Kidney epithelial cell (primary cell): ENCODE data around the gene SYT14. TPM values are rescaled to one million over a fixed set of nuclear protein-coding genes. Genes with fewer than 3 reads are reported as not detected.

Source experiments
- DNase-seq: peaks from one replicate; pipeline ENCODE4 v3.0.0-alpha.2; 2010; ENCODE audit warnings: low read depth
- H3K27me3 ChIP-seq: 2 replicates; pipeline ENCODE4 v1.6.0; 2011; ENCODE audit warnings: low read length; ENCODE audit not compliant: control insufficient read depth, insufficient read depth
- H3K36me3 ChIP-seq: 2 replicates; pipeline ENCODE4 v1.5.1; 2011; ENCODE audit warnings: low read length; ENCODE audit not compliant: control insufficient read depth, insufficient read depth
- H3K4me3 ChIP-seq: 2 replicates; pipeline ENCODE4 v1.5.1; 2011; ENCODE audit warnings: low read depth, mild to moderate bottlenecking, control low read depth, low read length
- total RNA-seq: library from RNA; depleted of rRNA; stranded (reverse); fragments of >200 nt; gene quantifications from 2 replicates; pipeline ENCODE4 v1.2.3, GENCODE V29; 2015
- TF ChIP-seq, protein P1 (sequence below): IDR thresholded peaks from 2 replicates; pipeline ENCODE4 v1.5.1; 2011; ENCODE audit warnings: mild to moderate bottlenecking, moderate library complexity, low read length, control low read depth, inconsistent platforms; ENCODE audit not compliant: insufficient read depth, poor library complexity, severe bottlenecking

Gene SYT14
- total RNA-seq, 1 donor from 2014 or later = 32.6 TPM

- Histone ChIP-seq H3K4me3 (no peak overlapping the region), H3K36me3 (no peaks in the 10 kb centered on the region), H3K27me3 (no peaks in the 10 kb centered on the region)
- DNase-seq = no peak
- TF ChIP-seq, protein P1, sequence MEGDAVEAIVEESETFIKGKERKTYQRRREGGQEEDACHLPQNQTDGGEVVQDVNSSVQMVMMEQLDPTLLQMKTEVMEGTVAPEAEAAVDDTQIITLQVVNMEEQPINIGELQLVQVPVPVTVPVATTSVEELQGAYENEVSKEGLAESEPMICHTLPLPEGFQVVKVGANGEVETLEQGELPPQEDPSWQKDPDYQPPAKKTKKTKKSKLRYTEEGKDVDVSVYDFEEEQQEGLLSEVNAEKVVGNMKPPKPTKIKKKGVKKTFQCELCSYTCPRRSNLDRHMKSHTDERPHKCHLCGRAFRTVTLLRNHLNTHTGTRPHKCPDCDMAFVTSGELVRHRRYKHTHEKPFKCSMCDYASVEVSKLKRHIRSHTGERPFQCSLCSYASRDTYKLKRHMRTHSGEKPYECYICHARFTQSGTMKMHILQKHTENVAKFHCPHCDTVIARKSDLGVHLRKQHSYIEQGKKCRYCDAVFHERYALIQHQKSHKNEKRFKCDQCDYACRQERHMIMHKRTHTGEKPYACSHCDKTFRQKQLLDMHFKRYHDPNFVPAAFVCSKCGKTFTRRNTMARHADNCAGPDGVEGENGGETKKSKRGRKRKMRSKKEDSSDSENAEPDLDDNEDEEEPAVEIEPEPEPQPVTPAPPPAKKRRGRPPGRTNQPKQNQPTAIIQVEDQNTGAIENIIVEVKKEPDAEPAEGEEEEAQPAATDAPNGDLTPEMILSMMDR = no peak
These were observed 61.0 kb downstream of the SYT14 start for GRCh38 chr1:209999005-209999404.

DNA sequence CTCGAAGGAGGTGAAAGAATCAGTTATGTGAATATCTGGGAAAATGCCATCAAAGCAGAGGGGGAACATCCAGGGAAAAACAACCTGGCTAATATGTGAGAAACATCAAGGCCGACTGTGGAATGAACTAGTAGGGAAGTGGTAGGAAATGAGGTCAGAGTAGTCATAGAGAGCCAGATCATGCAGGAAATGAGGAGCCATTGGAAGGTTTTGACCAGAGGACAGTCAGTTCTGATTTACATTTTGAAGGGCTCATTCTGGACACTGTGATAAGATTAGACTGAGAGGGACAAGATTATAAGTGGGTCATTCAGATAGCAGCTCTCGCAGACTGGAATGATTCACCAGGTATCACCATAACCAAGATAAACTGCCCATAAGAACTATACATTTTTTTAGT lies 63.7 kb downstream of the SYT14 start:
- TF ChIP-seq, protein P1 = no peak
- H3K36me3 ChIP-seq = no peaks in the 10 kb centered on the region
- no peaks in the 10 kb centered on the region for H3K27me3 ChIP-seq
- H3K4me3 ChIP-seq = no peak overlapping the region
- DNase-seq = no peak

DNA sequence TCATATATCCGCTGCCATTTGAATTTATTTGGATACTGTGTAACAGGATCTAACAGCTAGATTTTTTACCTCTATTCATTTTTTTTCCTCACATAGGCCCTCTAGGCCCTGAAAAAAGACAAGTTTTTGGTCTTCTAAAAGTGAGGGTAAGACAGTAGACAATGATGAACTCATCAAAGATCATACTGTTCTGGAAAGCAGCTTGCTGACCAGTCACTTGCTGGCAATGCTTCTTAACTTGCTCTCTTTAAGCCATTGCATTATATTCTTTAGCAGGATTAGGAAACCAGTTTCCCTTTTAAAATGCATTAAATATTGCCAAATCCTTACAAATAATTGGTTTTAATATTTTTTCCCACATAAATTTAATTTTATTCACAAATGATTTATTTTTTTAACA lies 65.5 kb downstream of the SYT14 start:
- DNase-seq = no peak
- Histone ChIP-seq H3K4me3 (no peak overlapping the region), H3K36me3 (no peaks in the 10 kb centered on the region), H3K27me3 (no peaks in the 10 kb centered on the region)
- TF ChIP-seq, protein P1 = no peak

DNA sequence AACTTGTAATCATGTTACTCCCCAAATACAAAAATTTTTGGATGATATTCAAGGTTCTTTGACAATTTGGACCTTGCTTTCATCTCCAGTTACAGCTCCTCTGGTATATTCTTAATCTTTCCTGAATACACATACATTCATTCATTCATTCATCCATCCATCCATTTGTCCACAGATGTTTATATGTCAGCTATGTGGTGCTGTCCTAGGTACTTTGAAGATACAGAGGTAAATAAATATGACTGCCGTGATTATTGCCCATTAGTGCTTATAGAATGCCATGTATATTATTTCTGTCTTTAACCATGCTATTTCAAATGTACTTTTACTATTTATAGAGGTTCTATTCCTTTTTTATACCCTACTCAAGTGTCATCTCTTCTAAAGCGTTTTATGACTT lies 72.1 kb downstream of the SYT14 start:
- DNase-seq = no peak
- Histone ChIP-seq H3K4me3 (no peak overlapping the region), H3K36me3 (no peaks in the 10 kb centered on the region), H3K27me3 (no peaks in the 10 kb centered on the region)
- TF ChIP-seq, protein P1 = no peak

DNA sequence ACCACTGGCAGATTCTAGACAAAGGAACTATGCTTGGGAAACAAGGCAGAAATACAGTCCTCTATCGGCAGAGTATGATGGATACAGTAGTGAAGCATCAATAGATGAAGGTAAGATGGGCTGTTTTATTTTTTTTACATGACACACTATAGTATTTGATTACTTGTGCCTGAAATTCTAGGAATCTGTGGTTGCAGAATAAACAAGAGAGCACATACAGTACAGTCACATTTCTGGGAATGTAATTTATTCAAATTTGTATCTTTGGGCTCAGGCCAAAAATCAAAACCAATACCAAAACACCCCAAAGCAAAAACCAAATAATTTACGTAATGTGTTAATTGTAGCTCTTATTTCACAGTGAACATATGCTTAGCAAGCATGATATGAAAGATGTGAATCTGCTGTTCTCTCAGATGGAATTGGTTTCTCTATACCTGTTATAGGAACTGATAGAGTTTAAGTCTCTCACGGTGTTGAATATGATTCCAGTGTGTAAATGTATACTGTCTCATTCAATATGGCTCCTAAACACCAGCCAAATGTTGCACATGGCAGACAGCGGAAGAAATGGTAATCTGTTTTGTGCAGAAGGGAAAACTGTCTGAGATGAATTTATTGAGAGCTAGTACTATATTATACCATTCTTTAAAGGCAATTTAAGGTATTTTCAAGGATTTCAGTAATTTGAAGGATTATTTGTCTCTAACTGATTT lies 83.3 kb downstream of the SYT14 start:
- H3K27me3 ChIP-seq = no peaks in the 10 kb centered on the region
- TF ChIP-seq, protein P1 = no peak
- H3K36me3 ChIP-seq = no peaks in the 10 kb centered on the region
- no peak for DNase-seq
- no peak overlapping the region for H3K4me3 ChIP-seq

DNA sequence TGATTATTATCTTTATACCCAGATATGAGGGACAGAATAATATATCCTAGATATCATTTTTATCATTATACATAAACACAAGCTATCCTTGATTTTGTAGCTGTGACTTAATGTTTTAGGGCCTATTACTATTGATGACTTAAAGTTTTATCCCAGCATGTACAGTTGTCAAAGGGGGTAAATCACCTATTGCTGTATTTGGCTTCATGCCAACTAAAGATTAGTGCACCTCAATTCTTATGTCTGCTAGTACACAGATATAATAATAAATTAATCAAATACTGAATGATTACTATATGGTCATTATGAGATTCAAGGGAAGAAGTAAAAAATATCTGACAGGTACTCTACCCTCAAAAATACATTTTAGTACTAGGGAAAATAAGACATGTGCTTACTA lies 84.0 kb downstream of the SYT14 start:
- TF ChIP-seq, protein P1 = no peak
- no peaks in the 10 kb centered on the region for H3K27me3 ChIP-seq
- H3K36me3 ChIP-seq = no peaks in the 10 kb centered on the region
- H3K4me3 ChIP-seq = no peak overlapping the region
- no peak for DNase-seq
